Large intestine (tissue), 3 donors: ENCODE data around the gene TLCD1. TPM values are rescaled to one million over a fixed set of nuclear protein-coding genes. Genes with fewer than 3 reads are reported as not detected.

Source experiments
- DNase-seq, 2 donors: peaks; one replicate each; pipeline versions ENCODE4 v3.0.0 to v3.0.0-alpha.2; 2013
- H3K27ac ChIP-seq: one replicate; pipeline ENCODE4 v1.5.1; 2013; ENCODE audit warnings: low read length
- H3K27me3 ChIP-seq: 2 replicates; pipeline ENCODE4 v1.6.1; 2013; ENCODE audit warnings: low read length; ENCODE audit not compliant: control insufficient read depth, insufficient read depth
- H3K36me3 ChIP-seq: 2 replicates; pipeline ENCODE4 v1.6.1; 2013; ENCODE audit warnings: low read length; ENCODE audit not compliant: control insufficient read depth, insufficient read depth
- H3K4me1 ChIP-seq: one replicate; pipeline ENCODE4 v1.6.1; 2013; ENCODE audit warnings: low read length; ENCODE audit not compliant: control insufficient read depth, insufficient read depth
- H3K4me3 ChIP-seq: one replicate; pipeline ENCODE4 v1.5.1; 2013; ENCODE audit warnings: low read length
- H3K9me3 ChIP-seq: one replicate; pipeline ENCODE4 v1.6.1; 2013; ENCODE audit warnings: mild to moderate bottlenecking, low read depth, low read length, moderate library complexity; ENCODE audit not compliant: control insufficient read depth
- WGBS: methylation state at CpG from one replicate; pipeline ENCODE4 v1.1.5; 2013; ENCODE audit warnings: low lambda C conversion rate; ENCODE audit not compliant: insufficient coverage; 5-methylcytosine and 5-hydroxymethylcytosine counted together
- polyA plus RNA-seq: library from polyadenylated mRNA; unstranded; fragments of 120-200 nt; gene quantifications from one replicate; pipeline ENCODE4 v1.2.1, GENCODE V29; 2013

Gene TLCD1
- polyA plus RNA-seq, 1 donor, result 9.4 TPM

DNA sequence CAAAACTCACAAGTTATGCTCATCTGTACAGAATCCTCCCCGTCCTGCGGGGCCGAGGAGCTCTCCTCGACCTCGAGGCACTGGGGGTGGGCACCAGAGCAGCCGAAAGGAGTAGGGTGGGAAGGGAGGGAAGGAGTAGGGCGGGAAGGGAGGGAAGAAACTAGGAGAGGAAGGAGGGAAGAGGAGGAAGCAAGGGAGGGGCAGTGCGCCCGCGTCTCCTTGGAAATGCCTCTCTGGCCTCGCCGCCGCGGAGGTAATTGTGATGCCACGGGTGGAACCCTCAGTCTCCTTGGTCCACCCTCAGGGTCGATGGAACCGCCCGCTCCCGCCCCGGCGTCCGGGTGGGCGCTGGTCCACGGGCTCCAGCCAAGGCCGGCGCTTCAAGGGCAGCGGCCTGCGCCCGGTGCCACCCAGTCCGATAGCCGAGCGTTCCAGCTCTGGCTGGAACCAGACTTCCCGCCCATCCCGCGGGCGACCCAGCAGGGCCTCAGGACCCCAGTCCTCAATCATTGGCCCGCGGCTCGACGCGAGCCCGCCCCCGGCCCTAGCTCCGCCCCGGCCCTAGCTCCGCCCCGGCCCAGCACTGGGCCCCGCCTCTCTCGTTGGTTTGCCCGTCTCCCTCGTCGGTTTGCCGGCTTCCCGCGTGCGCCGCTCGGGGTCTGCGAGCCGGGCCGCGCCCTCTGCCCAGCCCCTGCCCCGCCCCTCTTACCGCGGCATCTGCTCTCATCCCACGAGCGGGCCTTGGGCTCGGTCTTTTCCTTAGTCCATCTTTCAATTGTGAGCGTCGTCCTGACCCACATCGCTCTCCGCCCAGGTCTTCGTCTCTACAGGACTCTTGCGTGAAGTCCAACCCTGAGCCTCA, 14.9 kb downstream of the TLCD1 start:
- Histone ChIP-seq H3K36me3 (peaks cover 26% of the 10 kb centered on the region), H3K4me3 (peak overlapping the region; percentile 58), H3K27ac (peak overlapping the region; percentile 99), H3K4me1 (peaks cover 21% of the 10 kb centered on the region), H3K27me3 (no peaks in the 10 kb centered on the region), H3K9me3 (peaks cover 7% of the 10 kb centered on the region)
- no CpG with 5 or more reads among the region's 74 CpGs for WGBS
- peak; percentile 90 to 96 for DNase-seq

DNA sequence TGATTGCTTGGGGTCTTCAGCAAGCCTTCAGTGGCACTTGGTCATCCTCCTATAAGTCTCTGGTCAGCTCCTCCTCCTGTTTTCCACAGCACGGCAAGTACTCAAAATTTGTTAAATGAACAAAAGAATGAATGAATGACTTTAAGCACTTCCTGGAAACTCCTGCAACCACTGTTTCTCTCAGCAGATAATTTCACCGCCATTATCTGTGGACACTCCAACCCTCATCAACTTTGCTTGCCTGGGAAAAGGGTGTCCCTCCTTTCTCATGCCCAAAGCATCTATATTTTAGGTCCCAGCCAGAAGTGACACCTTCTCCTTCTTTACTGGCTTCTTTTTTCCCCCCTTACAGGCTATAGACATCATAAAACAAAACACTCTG, 18.7 kb downstream of the TLCD1 start:
- H3K4me1 ChIP-seq, result peaks cover 20% of the 10 kb centered on the region
- DNase-seq, result no peak
- no CpG with 5 or more reads among the region's 2 CpGs for WGBS
- peaks cover 7% of the 10 kb centered on the region for H3K9me3 ChIP-seq
- H3K36me3 ChIP-seq, result peaks cover 36% of the 10 kb centered on the region
- H3K27ac ChIP-seq, result no peak overlapping the region
- H3K4me3 ChIP-seq, result no peak overlapping the region
- H3K27me3 ChIP-seq, result no peaks in the 10 kb centered on the region

- no peaks in the 10 kb centered on the region for H3K27me3 ChIP-seq
- peaks cover 43% of the 10 kb centered on the region for H3K36me3 ChIP-seq
- WGBS, result no CpG with 5 or more reads among the region's 7 CpGs
- DNase-seq, result no peak
- no peak overlapping the region for H3K27ac ChIP-seq
- peaks cover 14% of the 10 kb centered on the region for H3K4me1 ChIP-seq
- H3K9me3 ChIP-seq, result peaks cover under 1% of the 10 kb centered on the region
- H3K4me3 ChIP-seq, result no peak overlapping the region
These were observed 19.3 kb downstream of the TLCD1 start for GRCh38 chr17:28706471-28707338.

DNA sequence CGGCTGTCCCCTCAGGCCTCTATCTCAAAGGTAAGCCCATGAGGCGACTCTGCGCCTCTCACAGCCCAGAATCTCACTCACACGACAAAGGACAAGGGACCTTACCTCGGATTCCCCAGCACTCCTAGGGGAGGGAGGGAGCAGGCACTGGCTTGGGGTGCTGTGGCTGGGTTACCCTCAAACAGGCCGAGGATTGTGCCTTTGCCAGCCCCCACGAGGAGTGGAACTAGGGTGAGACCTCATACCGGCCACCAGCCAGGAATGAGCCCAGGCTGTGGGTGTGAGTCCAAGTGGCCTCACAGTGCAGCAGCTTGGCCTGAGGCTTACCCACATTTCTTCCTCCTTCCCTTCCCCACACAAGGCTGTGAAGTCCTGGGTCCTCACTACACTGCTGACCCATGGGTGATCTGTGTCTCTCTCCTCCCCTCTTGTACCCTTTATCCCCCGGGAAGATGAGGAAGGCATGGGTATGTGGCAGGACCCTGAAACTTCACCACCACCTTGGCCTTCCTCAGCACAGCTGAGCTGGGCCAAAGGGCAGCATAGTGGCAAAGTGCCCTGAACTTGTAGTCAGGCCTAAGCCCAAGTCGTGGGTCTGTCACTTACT, 20.2 kb downstream of the TLCD1 start:
- Histone ChIP-seq H3K4me3 (no peak overlapping the region), H3K36me3 (peaks cover 51% of the 10 kb centered on the region), H3K9me3 (no peaks in the 10 kb centered on the region), H3K27ac (no peak overlapping the region), H3K4me1 (peaks cover 10% of the 10 kb centered on the region), H3K27me3 (no peaks in the 10 kb centered on the region)
- DNase-seq, result no peak
- no CpG with 5 or more reads among the region's 10 CpGs for WGBS

- H3K27me3 ChIP-seq, result no peaks in the 10 kb centered on the region
- H3K4me1 ChIP-seq, result peaks cover 12% of the 10 kb centered on the region
- H3K4me3 ChIP-seq, result no peak overlapping the region
- H3K27ac ChIP-seq, result no peak overlapping the region
- H3K36me3 ChIP-seq, result peaks cover 58% of the 10 kb centered on the region
- no peak for DNase-seq
- H3K9me3 ChIP-seq, result no peaks in the 10 kb centered on the region
- 60% methylated on average over 1 of the region's 5 CpGs for WGBS
These were observed 20.9 kb downstream of the TLCD1 start for GRCh38 chr17:28705074-28705659.

GRCh38 chr17:28704219-28704858, 21.7 kb downstream of the TLCD1 start:
- H3K36me3 ChIP-seq, result peaks cover 66% of the 10 kb centered on the region
- no peak overlapping the region for H3K27ac ChIP-seq
- peaks cover 13% of the 10 kb centered on the region for H3K4me1 ChIP-seq
- no peaks in the 10 kb centered on the region for H3K27me3 ChIP-seq
- no CpG with 5 or more reads among the region's 14 CpGs for WGBS
- DNase-seq, result no peak
- H3K4me3 ChIP-seq, result no peak overlapping the region
- H3K9me3 ChIP-seq, result no peaks in the 10 kb centered on the region

DNA sequence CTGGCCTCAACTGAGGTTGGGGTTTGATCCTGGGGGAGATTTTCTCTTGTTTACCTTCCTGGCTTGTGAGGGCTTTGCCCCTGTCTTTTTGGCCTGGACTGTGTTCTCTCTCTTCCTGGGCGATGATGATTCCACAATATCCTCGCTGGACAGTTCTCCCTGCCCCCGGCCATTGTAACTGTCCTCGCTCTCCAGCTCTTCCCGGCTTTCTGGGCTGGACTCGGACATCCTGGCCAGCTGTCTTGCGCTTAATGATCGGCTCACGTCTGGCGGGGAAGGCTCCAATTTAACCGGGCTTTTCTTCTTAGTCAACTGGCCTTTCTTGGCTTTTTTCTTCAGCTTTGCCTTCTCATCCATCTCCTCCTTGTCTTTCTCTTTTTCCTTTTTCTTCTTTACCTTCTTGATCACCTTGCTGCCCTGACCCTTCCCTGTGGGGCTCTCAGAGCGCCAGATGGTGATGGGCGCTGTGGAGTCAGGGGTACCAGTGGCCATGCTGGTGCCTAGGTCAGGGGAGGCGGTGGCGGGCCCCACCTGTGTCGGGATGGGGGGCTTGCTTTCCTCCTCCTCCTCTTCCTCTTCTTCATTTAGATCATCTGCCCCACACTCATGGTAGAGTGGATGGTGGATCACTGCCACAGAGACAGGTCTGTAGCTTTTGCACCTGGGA, 22.3 kb downstream of the TLCD1 start:
- Histone ChIP-seq H3K4me1 (peaks cover 19% of the 10 kb centered on the region), H3K9me3 (no peaks in the 10 kb centered on the region), H3K27ac (no peak overlapping the region), H3K4me3 (no peak overlapping the region), H3K27me3 (no peaks in the 10 kb centered on the region), H3K36me3 (peaks cover 73% of the 10 kb centered on the region)
- 85% methylated on average over 5 of the region's 16 CpGs for WGBS
- DNase-seq, result no peak

DNA sequence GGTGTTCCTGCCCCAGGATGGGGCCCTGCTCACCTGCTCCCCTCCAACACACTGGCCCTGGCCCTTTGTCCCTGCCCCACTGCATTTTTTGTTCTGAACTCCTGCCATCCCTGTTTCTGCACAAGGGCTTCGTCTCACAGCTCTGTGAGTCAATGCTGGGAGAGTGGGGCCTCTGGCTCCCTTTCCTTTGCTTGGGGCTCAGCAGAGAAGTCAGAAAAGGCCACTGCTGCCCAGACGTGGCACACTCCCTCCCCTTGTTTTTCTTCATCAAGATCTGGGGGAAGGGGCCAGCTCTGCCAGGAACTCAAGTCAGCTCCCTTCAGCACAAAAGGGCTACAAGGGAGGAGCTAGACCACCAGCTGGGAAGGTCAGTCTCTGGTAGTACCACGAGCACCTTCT, 23.3 kb downstream of the TLCD1 start:
- H3K9me3 ChIP-seq, result no peaks in the 10 kb centered on the region
- no peaks in the 10 kb centered on the region for H3K27me3 ChIP-seq
- no peak overlapping the region for H3K4me3 ChIP-seq
- peaks cover 80% of the 10 kb centered on the region for H3K36me3 ChIP-seq
- WGBS, result no CpG with 5 or more reads among the region's 3 CpGs
- H3K4me1 ChIP-seq, result peaks cover 26% of the 10 kb centered on the region
- DNase-seq, result no peak
- no peak overlapping the region for H3K27ac ChIP-seq

DNA sequence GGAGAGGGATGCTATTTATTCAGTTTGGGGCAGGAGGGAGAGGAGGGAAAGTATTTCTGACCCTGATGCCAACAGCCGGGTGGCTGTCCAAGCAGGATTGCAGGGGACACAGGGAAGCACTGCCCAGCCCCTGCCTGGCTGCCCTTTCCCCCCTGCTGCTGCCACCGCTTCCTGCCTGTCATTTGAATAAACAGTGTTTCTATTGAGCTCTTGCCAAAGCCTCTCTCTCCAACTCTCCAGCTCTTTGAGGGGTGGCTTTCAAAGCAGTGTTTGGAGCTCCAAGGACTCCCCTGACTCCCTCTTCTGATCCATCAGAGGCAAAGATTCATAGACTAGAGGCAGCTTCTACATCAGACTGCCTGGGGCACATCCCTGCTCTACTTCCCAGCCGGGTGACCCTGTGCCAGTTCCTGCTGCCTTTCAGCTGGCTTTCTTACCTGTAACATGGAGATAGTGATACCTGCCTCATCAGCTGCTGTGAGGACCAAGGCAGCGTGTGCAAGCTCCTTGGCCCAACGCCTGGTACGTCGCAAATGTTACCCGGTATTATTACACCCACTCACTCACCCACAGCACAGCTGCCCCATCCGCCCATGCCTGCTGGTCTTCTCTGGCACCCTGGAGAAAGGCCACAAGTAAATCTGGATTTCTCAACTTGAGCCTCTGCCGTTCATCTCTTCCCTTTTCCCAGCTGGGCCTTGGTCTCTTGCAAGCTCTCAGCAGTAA, 23.8 kb downstream of the TLCD1 start:
- H3K27me3 ChIP-seq, result no peaks in the 10 kb centered on the region
- no peak overlapping the region for H3K4me3 ChIP-seq
- H3K9me3 ChIP-seq, result no peaks in the 10 kb centered on the region
- H3K4me1 ChIP-seq, result peaks cover 32% of the 10 kb centered on the region
- H3K36me3 ChIP-seq, result peaks cover 86% of the 10 kb centered on the region
- no peak overlapping the region for H3K27ac ChIP-seq
- no peak for DNase-seq
- no CpG with 5 or more reads among the region's 10 CpGs for WGBS
